Activated CD4-positive, alpha-beta T cell treated with anti-CD3 and anti-CD28 coated beads, Interleukin-2, amount 10 ng/mL, durations not matched to agents 24 days and 14 days (primary cell): ENCODE measurements around the gene DDOST. TPM values are rescaled to one million over a fixed set of nuclear protein-coding genes. Genes with fewer than 3 reads are reported as not detected.

Source experiments
- DNase-seq: peaks from one replicate; pipeline ENCODE4 v3.0.0; 2022
- H3K27ac Mint-ChIP-seq: one replicate; pipeline ENCODE4 v1.8.0; 2022; ENCODE audit warnings: mild to moderate bottlenecking, mixed read lengths
- H3K27me3 Mint-ChIP-seq: one replicate; pipeline ENCODE4 v1.8.0; 2022; ENCODE audit warnings: mixed read lengths
- H3K36me3 Mint-ChIP-seq: one replicate; pipeline ENCODE4 v1.8.0; 2022; ENCODE audit warnings: low read depth, mild to moderate bottlenecking, mixed read lengths
- H3K4me1 Mint-ChIP-seq: one replicate; pipeline ENCODE4 v1.8.0; 2021; ENCODE audit warnings: mixed read lengths
- H3K4me3 Mint-ChIP-seq: one replicate; pipeline ENCODE4 v1.8.0; 2022; ENCODE audit warnings: mild to moderate bottlenecking, moderate library complexity, mixed read lengths
- H3K9me3 Mint-ChIP-seq: one replicate; pipeline ENCODE4 v1.8.0; 2021; ENCODE audit warnings: mixed read lengths
- intact Hi-C: fragments of 100-400 bp; cut with micrococcal nuclease; formaldehyde crosslinking; loops from one replicate; pipeline ENCODE4 v1.15.1; 2023
- total RNA-seq: library from RNA; stranded (reverse); gene quantifications from 2 replicates; pipeline ENCODE4 v1.2.3, GENCODE V29; 2022

DDOST gene
- 170 and 177 TPM in 2 replicates for total RNA-seq

DNA sequence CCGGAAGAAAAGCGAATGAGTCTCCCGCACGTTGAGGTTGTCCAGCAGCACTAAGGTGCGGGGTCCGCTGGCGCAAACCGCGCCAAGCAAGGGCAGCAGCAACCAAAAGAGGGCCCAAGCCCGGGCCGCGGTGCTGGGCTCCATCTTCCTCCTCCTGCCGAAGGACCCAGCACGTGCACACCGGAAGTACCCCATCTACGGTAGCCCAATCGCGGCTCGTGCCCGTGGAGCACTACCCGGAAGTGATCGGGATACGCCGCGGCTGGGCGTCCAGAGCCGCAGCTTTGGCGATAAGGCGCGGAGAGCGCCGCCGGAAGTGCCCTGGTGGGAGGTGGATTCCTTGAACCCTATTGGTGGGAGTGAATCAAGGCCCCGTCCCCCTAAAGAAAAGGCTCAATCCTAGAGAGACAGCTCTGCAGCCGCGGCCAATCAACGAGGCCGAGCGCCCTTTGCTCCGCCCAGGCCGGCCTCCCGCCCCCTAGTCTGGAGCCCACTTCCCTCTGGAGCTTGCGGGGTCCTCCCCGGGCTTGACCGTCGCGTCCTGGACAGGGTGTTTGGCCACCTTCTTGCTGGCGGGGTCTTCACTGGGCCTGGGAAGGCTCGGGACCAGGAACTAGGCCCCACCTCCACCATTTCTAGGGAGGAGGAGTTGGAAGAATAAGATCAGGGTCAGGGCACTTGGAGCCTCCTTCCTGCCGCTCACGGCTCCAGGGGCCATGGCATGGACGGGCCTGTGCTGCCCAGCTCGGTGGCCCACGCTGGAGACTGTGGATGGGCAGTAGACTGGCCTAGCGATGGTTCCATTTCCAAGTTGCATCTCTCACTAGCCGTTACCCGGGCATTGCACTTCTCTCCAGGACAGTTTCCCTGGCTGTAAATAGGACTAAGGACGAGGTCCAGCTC lies at the start of gene DDOST:
Gene DDOST (minus strand): TSS at position 163 of the 903 bp plus-strand sequence. CDS start 19 bp downstream, at position 144.
- no peaks in the 10 kb centered on the region for H3K27me3 Mint-ChIP-seq
- H3K36me3 Mint-ChIP-seq: peaks cover 32% of the 10 kb centered on the region
- intact Hi-C loops: loop anchor here (1.0 to 2.0 kb wide), 2 partner anchors 27 to 71 kb away; partner anchors contain the start of gene SH2D5
- H3K9me3 Mint-ChIP-seq: no peaks in the 10 kb centered on the region
- peaks cover 37% of the 10 kb centered on the region for H3K4me1 Mint-ChIP-seq
- H3K4me3 Mint-ChIP-seq: peak within 1 kb of the TSS; percentile 99
- peak within 1 kb of the TSS; percentile 98 for H3K27ac Mint-ChIP-seq
- peak; percentile 98 for DNase-seq

DNA sequence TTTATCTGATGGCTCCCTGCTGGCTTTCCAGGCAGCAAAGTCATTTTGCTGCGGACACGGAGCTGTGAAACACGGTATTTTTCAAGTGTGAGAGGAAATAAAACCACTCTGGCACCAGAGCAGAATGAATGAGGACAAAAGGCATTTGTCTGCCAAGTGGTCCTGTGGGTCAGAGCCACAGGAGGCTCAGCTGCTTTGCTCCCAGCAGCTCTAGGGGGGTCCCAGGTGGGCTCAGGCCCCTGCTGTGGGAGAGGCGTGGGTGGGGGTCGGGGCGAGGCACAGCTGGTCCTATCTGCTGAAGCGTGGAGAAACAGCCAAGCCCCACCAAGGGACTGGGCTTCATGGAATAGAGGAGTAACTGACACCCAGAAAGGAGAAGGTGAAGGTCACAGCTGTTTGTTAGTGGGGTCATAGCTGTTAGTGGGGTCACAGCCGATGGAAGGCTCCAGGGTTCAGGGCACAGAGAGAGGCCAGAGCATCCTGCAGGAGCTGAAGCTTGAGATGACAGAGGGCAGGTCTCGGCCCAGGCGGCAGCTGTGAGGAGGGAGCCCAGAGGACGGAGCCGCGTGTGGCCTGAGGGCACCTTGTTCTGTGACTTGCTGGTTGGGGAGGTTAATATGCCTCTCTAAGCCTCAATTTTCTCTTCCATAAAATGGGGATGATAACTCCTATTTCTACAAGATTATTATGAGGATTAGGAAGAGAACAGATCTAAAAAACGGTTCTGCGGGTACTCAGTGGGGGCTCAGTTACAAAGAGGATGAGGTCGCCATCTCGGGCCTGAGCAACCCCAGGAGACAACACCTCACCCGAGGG lies 49.5 kb upstream of the DDOST start:
- Mint-ChIP-seq H3K27ac (no peak overlapping the region), H3K36me3 (no peaks in the 10 kb centered on the region), H3K4me1 (no peaks in the 10 kb centered on the region), H3K27me3 (peaks cover 5% of the 10 kb centered on the region), H3K9me3 (no peaks in the 10 kb centered on the region), H3K4me3 (no peak overlapping the region)
- intact Hi-C loops: no loop called here
- DNase-seq: no peak

DNA sequence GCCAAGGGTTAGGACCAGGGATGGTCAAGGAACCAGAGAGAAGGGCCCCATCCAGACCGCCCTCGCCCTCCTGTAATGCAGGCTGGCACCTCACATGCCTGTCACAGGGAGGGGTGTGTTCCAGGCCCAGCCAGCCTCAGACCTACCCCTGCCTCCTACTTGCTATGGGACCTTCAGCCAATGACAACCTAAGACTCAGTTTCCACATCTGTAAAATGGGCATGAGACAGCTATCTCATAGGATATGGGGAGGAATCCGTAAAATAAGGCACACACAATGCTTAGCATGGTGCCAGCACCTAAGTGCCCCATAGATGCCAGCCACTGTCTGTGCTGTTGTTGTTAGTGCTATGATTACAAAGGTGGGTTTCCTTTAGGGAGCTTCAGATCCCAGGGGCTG lies 48.7 kb upstream of the DDOST start:
- no peak overlapping the region for H3K4me3 Mint-ChIP-seq
- no peaks in the 10 kb centered on the region for H3K36me3 Mint-ChIP-seq
- DNase-seq: no peak
- no peaks in the 10 kb centered on the region for H3K27me3 Mint-ChIP-seq
- no peaks in the 10 kb centered on the region for H3K4me1 Mint-ChIP-seq
- H3K27ac Mint-ChIP-seq: no peak overlapping the region
- H3K9me3 Mint-ChIP-seq: no peaks in the 10 kb centered on the region
- intact Hi-C loops: no loop called here

DNA sequence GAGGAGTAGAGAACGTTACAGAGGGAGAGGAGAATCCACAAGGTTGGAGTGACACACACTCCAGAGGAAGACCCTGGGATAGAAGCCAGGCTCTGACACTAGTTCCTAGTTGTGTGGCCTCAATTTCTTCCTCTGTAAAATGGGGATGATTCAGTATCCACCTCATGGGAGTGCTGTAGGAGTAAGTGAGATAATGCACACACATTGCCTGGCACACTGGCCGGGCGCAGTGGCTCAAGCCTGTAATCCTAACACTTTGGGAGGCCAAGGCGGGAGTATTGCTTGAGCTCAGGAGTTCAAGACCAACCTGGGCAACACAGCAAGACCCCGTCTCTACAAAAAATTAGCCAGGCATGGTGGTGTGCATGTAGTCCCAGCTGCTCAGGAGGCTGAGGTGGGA lies 47.7 kb upstream of the DDOST start:
- no peak overlapping the region for H3K27ac Mint-ChIP-seq
- no peak overlapping the region for H3K4me3 Mint-ChIP-seq
- H3K27me3 Mint-ChIP-seq: no peaks in the 10 kb centered on the region
- intact Hi-C loops: no loop called here
- no peaks in the 10 kb centered on the region for H3K4me1 Mint-ChIP-seq
- H3K9me3 Mint-ChIP-seq: no peaks in the 10 kb centered on the region
- no peaks in the 10 kb centered on the region for H3K36me3 Mint-ChIP-seq
- no peak for DNase-seq

DNA sequence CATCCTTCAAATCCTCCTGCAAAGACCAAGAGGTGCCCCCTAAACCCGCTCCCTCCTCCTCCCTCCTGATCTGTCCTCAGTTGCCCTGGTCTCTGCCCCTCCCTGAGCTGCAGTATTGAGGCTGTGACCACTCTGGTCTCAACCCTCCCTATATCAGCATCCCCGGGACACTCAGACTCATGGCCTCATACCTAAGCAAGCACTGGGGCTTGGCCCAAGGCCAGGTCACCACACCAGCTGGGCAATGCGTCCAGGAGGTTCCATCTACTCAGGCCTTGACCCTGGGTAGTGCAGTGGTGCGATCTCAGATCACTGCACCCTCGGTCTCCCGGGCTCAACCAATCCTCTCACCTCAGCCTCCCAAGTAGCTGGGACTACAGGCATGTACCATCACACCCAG lies 46.9 kb upstream of the DDOST start:
- no peak overlapping the region for H3K4me3 Mint-ChIP-seq
- DNase-seq: no peak
- no peaks in the 10 kb centered on the region for H3K4me1 Mint-ChIP-seq
- no peaks in the 10 kb centered on the region for H3K9me3 Mint-ChIP-seq
- intact Hi-C loops: no loop called here
- H3K27ac Mint-ChIP-seq: no peak overlapping the region
- H3K36me3 Mint-ChIP-seq: no peaks in the 10 kb centered on the region
- H3K27me3 Mint-ChIP-seq: no peaks in the 10 kb centered on the region

DNA sequence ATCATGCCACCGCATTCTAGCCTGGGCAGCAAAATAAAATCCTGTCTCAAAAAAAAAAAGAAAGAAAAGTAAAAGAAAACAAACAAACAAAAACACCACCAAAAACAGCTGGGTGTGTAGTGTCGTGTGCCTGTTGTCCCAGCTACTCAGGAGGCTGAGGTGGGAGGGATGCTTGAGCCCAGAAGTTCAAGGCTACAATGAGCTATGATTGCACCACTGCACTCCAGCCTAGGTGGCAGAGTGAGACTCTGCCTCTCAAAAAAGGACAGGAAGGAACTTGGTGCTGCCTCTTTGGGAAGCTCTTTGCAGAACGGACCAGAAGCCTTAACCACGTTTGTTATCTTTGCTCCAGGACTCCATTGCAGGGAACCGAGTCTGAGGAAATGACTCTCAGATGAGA lies 45.7 kb upstream of the DDOST start:
- H3K27ac Mint-ChIP-seq: no peak overlapping the region
- H3K4me1 Mint-ChIP-seq: no peaks in the 10 kb centered on the region
- no peaks in the 10 kb centered on the region for H3K36me3 Mint-ChIP-seq
- H3K9me3 Mint-ChIP-seq: no peaks in the 10 kb centered on the region
- intact Hi-C loops: no loop called here
- DNase-seq: no peak
- no peak overlapping the region for H3K4me3 Mint-ChIP-seq
- H3K27me3 Mint-ChIP-seq: no peaks in the 10 kb centered on the region

DNA sequence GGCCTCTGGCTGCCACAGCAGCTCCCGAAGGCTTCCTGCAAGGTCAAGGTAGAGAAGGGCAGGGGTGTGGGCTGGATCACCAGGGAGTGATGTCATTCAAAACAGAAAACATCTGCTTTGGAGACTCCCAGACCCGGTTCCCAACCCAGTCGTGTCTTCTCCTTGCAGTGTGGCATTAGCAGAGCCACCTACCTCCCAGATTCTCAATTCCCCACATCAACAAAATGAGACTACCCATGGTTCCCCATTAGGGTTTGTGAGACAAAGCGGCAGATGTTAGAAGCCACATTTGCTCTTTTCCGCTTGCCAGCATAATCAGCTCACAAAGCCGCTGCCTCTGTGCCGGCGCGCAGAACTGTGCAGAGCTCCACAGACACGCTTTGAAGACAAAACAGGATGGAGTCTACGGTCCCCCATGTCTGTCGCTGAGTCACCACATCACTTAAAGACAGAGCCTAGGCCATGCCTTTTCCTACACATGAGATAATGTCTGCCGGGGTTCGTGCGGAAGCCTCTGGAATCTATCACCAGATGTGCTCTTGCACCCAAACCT lies 44.1 kb upstream of the DDOST start:
- Mint-ChIP-seq H3K27me3 (no peaks in the 10 kb centered on the region), H3K4me1 (no peaks in the 10 kb centered on the region), H3K9me3 (no peaks in the 10 kb centered on the region), H3K27ac (no peak overlapping the region), H3K36me3 (no peaks in the 10 kb centered on the region), H3K4me3 (no peak overlapping the region)
- DNase-seq: no peak
- intact Hi-C loops: no loop called here

DNA sequence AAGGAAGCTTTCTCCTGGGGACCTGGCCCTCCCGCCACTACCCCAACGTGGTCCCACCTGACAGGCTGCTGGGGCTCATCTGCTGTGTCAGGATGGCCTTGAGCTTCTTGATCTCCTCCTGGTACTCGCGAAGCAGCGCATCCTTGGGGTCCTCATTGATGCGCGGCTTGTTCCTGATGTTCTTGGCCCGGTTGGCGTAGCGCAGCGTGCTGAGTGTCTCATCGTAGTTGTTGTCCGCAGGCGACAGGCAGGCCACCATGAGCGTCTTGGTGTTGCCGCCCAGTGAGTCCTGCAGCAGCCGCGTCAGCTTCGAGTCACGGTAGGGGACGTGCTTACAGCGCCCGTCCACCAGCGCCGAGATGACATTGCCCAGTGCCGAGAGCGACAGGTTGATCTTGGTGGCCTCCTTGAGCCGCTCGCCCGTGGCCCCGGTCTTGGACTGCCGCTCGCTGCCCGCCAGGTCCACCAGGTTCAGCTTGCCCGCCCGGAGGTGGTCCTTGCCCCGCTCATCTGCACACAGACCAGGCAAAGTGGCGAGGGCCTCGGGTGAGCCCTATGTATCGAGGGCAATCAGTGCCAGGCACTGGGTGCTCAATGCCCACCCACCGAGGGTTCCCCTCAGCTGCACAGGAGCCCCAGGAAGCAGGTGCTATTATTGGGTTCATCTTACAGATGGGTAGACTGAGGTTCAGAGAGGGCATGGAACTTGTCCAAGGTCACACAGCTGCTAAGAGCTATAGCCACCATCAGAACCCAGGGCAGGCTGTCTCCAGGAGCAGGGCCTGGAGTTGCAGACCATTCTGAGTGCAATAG lies 43.4 kb upstream of the DDOST start:
- H3K36me3 Mint-ChIP-seq: no peaks in the 10 kb centered on the region
- intact Hi-C loops: no loop called here
- no peaks in the 10 kb centered on the region for H3K27me3 Mint-ChIP-seq
- H3K4me1 Mint-ChIP-seq: no peaks in the 10 kb centered on the region
- H3K4me3 Mint-ChIP-seq: no peak overlapping the region
- DNase-seq: no peak
- no peaks in the 10 kb centered on the region for H3K9me3 Mint-ChIP-seq
- no peak overlapping the region for H3K27ac Mint-ChIP-seq

DNA sequence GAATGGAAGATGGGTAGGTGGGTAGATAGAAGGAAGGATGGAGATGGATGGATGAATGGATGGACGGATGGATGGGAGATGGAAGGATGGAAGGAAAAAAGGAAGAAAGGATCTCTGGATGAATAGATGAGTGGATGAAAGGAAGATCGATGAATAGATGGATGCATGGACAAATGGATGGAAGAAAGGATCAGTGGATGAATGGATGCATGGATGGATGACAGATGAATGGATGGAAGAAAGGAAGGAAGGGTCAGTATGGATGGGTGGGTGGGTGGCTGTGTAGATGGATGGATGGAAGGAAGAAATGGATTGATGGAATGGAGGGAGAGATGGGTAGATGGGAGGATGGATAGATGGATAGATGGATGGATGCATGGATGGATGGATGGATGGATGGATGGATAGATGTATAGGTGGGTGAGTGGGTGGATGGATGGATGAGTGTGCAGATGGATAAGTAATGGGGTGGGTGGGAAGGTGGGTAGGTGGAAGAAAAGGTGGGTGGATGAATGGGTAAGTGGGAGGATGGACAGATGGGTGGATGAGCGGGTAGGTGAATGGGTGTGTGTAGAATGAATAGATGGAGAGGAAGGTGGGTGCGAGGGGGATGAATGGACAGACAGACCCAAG lies 42.1 kb upstream of the DDOST start:
- Mint-ChIP-seq H3K36me3 (no peaks in the 10 kb centered on the region), H3K27ac (no peak overlapping the region), H3K4me1 (no peaks in the 10 kb centered on the region), H3K9me3 (no peaks in the 10 kb centered on the region), H3K27me3 (no peaks in the 10 kb centered on the region), H3K4me3 (no peak overlapping the region)
- no peak for DNase-seq
- intact Hi-C loops: no loop called here

DNA sequence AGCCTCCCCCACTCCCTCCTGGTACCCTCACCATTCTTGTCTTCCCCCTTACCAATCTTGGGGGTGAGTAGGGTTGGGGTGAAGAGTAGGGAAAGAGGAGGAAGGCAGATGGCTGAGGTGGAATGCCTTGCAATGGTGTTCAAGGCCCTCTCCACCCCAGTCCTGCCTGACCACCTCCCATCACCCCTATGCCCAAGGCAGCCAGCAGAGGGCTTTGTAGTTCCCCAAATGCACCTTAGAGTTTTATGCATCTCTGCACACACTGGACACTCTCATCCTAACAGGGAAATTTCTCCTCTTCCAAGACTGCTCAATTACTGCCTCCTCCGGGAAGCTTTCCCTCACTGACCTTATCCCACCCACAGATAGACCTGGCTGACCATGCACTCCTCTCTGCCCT lies 41.2 kb upstream of the DDOST start:
- no peak for DNase-seq
- Mint-ChIP-seq H3K27me3 (no peaks in the 10 kb centered on the region), H3K36me3 (no peaks in the 10 kb centered on the region), H3K4me3 (no peak overlapping the region), H3K9me3 (no peaks in the 10 kb centered on the region), H3K4me1 (no peaks in the 10 kb centered on the region), H3K27ac (no peak overlapping the region)
- intact Hi-C loops: no loop called here

DNA sequence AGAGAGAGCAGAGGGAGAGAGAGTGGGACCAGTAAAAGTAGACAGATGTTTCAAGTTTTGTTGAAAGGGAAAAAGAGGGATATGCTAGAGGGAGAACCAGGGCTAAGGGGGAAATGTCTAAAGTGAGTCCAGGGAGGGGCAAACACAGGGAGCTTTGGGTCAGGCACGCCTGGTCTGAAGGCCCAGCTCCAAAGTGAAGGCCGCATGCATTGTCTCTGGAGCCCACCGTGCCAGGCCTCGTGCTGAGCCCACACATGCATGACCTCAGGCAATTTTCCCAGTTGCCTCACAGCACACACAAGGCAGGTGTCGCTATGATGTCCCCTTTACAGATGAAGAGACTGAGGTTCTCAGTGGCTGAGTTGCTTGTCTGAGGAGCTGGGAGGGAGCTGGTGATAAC lies 40.7 kb upstream of the DDOST start:
- intact Hi-C loops: no loop called here
- no peak overlapping the region for H3K27ac Mint-ChIP-seq
- H3K4me1 Mint-ChIP-seq: peaks cover 2% of the 10 kb centered on the region
- no peak for DNase-seq
- H3K36me3 Mint-ChIP-seq: no peaks in the 10 kb centered on the region
- H3K4me3 Mint-ChIP-seq: no peak overlapping the region
- no peaks in the 10 kb centered on the region for H3K27me3 Mint-ChIP-seq
- H3K9me3 Mint-ChIP-seq: no peaks in the 10 kb centered on the region

DNA sequence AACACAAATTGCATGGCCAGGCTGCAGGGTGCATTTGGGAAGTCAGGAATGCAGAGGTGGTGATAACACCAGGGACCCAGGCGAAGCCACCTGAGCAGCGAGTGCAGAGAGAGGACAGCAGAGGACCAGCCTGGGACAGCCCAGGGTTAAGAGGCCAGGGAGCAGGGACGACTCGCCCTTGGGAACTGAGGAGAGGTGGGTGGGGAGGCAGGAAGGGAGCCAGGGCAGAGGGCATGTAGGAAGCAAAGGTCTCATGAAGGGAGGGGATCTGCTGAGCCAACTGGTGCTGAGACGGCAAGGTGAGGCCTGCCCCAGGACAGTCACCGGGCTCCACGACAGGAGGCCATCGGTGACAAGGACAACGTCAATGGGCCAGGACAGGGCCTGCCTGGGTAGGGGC lies 40.3 kb upstream of the DDOST start:
- Mint-ChIP-seq H3K4me3 (no peak overlapping the region), H3K36me3 (no peaks in the 10 kb centered on the region), H3K9me3 (no peaks in the 10 kb centered on the region), H3K27me3 (no peaks in the 10 kb centered on the region), H3K4me1 (peaks cover 4% of the 10 kb centered on the region), H3K27ac (no peak overlapping the region)
- intact Hi-C loops: no loop called here
- DNase-seq: no peak

DNA sequence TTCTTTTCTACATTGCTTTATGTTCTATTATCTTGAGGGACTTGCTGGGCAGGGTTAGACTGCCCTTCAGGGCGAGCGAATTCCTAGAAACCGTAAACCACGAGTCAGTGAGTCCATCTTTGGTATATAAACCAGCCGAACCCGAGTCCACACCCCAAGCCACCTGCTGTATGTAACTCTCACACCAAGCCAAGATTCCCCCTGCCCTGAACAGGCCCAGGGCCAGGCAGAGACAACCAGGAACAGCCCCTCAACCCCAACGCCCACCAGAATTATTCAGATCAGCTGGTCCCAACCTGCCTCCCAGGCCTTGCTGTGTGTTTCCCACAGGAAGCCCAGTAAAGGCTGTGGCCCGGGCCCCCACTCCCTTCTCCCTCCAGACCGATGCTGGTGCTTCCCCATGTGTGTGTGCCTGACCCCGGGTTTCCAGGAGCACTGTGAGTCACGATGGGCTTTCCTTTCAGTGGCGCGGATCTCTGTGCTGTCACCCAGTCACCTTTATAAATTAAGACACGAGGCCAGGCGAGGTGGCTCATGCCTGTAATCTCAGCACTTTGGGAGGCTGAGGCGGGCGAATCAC lies 39.6 kb upstream of the DDOST start:
- Mint-ChIP-seq H3K27ac (no peak overlapping the region), H3K27me3 (peaks cover under 1% of the 10 kb centered on the region), H3K36me3 (no peaks in the 10 kb centered on the region), H3K9me3 (no peaks in the 10 kb centered on the region), H3K4me1 (peaks cover 7% of the 10 kb centered on the region), H3K4me3 (no peak overlapping the region)
- DNase-seq: no peak
- intact Hi-C loops: no loop called here
